Glomerular endothelial cell (primary cell): Measurements from ENCODE around the gene TNS3. TPM values are rescaled to one million over a fixed set of nuclear protein-coding genes. Genes with fewer than 3 reads are reported as not detected.

Experiments
- DNase-seq: peaks from one replicate; pipeline ENCODE4 v3.0.0-alpha.2; 2011; ENCODE audit warnings: low read depth, low spot score; ENCODE audit errors: extremely low read depth
- total RNA-seq: library from RNA; depleted of rRNA; stranded (reverse); fragments of >200 nt; gene quantifications from 2 replicates; pipeline ENCODE4 v1.2.3, GENCODE V29; 2015

Gene TNS3
- total RNA-seq, 1 donor from 2014 or later = 62.3 TPM

GRCh38 chr7:47358357-47358756, 223.6 kb downstream of the TNS3 start:
- DNase-seq = no peak

DNA sequence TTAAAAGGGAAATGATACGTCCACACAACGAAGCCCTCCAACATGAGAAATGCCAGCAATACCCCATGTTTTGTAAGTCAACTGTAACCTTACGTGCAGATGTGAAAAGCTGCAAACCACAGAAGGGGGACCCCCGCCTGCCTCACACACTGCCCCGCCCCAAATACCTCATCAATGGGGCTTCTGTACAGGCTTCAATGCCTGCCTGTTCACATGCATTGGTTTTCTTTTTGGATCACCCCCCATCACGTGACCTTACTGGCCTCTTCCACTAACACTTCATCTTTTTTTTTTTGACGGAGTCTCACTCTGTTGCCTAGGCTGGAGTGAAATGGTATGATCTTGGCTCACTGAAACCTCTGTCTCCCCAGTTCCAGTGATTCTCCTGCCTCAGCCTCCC, 224.0 kb downstream of the TNS3 start:
- no peak for DNase-seq

DNA sequence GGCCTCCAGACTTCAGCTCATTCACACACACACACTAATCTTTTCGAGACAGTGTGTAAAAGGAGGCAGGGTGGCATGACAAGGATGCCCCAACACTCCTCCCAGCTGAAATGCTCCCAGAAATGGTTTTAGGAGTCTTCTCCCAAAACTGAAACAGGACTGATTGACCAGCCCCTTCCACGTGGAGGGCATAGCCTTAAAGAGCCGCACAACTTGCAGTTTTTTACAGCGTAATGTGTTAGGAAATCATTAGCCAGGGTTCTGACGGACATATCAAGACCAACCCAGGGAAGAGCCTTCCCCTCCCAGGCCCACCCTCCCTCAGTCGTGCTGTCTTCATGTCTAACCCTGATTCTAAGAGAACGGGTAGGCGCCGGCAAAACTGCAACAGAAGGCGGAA, 224.6 kb downstream of the TNS3 start:
- DNase-seq = no peak

DNA sequence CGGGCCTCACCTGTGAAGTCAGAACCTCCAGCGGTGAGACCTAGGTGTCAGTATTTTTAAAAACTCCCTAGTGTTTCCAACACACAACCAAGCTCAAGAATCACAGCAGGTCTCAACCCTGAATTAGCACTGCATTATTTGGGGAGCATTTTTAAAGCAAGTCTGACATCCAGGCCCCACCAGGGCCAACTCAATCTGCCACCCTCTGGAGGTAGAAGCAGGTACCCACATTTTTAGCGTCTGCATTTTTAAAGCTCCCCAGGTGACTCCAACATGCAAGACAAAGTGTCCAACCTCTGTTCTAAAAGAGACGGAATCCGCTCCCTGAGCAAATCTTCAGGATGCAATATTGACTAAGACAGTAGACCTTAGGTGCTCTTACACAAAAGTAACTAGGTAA, 225.7 kb downstream of the TNS3 start:
- no peak for DNase-seq

GRCh38 chr7:47355684-47356083, 226.2 kb downstream of the TNS3 start:
- DNase-seq = no peak

GRCh38 chr7:47354831-47355541, 226.9 kb downstream of the TNS3 start:
- no peak for DNase-seq

- no peak for DNase-seq
Observed at GRCh38 chr7:47354071-47354470, 227.8 kb downstream of the TNS3 start.

DNA sequence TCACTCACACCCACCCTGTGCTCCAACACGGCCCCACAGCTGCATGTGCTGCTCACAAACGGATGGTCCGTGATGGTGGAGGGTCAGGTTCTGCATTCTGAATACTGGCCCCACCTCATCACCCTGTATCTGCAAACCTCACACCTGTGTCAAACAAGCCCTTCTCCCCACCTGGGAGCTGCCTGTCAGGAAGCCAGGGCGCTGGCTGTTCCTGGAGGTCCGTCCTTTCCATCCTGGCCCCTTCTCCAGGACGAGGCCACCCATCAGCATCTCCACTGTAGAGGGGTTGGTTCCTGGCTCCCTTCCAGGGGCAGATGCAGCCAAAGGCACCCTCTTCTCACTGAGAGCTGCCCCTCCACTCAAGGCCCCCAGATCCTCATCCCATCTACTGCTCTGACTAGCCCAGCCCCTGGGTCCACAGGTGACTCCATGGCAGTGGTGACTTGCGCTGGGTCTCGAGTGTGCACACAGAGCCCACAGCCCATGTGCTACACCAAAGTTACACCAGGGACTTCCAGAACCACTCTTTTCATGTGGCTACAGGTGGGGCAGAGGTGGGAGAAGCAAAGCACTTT, 229.4 kb downstream of the TNS3 start:
- no peak for DNase-seq

DNA sequence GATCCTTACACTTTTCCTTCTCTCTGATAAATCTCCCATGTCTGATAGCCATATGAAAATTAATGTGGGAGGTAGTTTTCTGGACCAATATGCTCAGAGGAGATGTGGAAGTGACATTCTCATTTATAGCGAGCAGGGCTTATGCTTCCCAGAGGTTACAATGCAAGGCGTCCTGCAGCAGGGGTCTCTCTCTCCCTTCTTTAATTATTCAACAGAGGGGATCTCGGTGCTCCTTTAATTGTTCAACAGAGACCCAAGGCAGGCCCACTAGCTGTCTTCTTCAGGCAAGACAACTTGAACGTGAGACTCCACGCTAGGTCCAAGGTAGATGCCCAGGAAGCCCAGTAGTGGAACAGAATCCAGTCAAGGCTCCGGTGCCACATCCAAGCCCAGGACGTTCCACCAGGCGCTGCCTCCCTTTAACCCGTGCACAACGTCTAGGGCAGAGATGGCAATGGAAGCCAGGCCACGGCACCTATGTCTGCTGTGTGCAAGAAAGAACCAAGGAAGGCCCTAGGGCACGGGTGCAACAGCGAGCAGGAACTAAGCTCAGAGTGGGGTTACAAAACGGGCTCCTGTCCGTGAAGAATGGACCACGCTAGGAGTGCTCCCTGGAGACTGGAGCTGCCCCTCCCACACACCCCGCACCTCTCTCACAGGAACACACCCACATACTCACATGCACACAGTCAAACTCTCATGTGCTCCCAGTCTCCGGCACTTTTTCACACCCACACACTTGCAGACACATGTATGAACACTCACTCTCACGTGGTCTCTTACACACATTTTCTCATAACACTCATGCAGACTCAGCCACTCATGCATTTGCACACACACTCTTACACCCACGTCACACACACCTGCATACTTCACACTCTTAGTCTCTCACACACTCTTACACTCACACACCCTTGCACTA, 230.4 kb downstream of the TNS3 start:
- DNase-seq = no peak

- DNase-seq = no peak
Observed at GRCh38 chr7:47350425-47350824, 231.5 kb downstream of the TNS3 start.

- no peak for DNase-seq
Observed at GRCh38 chr7:47349401-47349800, 232.5 kb downstream of the TNS3 start.

- DNase-seq = no peak
Observed at GRCh38 chr7:47347816-47348385, 234.0 kb downstream of the TNS3 start.

- DNase-seq = no peak
Observed at GRCh38 chr7:47347346-47347745, 234.6 kb downstream of the TNS3 start.

DNA sequence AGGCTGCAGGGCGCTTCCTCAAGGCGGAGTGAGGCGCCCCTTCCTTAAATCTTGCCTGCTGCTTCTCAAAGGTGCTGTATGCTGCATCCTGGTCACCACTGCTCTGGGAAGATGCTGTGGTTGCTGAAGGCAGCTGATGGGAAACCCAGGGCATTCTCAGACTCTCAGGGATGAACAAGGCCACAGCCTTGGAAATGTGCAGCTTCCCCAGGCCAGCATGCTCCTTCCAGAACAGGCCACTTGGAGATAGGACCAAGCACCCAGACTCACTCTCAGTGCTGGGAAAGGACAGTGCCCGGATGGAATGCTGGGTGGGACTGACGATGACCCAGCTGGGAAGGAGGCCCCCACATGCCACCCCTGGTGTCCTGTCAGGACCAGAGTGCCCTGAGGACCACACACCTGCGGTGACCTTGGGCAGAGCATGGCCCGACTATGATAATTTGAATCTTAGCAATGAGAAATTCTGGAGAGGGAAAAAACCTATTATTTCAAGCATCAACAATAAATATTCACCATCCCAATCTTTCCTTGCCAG, 235.5 kb downstream of the TNS3 start:
- no peak for DNase-seq

- DNase-seq = no peak
Observed at GRCh38 chr7:47345857-47346298, 236.0 kb downstream of the TNS3 start.

DNA sequence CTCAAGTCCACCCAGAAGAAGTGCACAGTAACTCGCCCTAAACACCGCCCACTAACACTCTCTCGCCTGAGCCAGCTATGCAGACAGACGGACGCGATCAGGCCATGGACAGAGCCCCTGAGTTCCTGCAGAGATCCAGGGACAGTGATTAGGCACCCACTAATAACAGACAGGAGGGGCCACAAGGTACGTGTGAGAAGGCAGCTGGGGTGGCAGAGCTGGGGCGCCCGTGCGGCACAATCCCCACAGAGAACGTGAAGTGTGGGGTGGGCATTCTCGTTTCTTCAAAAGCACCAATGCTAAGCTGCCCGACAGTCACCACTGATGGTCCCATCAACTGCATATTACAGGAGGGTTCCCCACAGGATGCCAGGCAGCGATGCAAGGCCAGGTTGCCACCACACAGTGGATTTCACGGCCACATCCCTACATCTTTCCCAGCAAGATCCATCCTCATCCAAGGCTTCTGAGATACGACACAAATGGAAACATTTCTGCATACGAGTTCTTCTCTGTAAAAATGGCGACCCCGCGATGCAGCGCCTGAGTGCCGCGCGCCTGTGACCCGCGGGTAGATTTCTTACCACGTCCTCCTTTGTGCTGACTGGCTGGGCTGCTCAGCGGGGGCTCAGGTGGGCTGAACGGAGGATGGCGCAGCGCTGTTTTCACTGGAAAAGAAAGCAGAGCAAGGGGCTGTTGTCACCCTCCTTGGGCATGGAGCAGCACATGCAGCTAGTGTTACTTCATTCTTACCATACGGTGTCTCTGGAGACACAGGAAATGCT, 237.5 kb downstream of the TNS3 start:
- DNase-seq = no peak

- DNase-seq = no peak
Observed at GRCh38 chr7:47343061-47343455, 238.9 kb downstream of the TNS3 start.

GRCh38 chr7:47342296-47343060, 239.4 kb downstream of the TNS3 start:
- DNase-seq = no peak

DNA sequence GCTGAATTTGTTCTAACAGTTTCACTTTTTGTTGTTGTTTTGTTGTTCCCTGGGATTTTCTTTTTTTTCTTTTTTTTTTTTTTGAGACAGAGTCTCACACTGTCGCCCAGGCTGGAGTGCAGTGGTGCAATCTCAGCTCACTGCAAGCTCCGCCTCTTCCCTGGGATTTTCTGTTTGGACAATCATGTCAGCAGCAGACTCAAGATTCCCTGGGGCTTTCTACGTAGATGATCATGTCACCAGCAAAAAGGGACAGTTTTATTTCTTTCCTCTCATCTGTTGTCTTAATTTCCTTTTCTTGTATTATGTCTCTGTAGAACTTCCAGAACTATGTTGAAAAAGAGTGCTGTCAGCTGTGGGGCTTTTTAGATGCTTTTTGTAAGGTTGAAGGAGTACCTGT, 241.4 kb downstream of the TNS3 start:
- DNase-seq = no peak

GRCh38 chr7:47338026-47338425, 243.9 kb downstream of the TNS3 start:
- no peak for DNase-seq
